IMR-90 (cell line): ENCODE results near the gene SLX9. TPM values are rescaled to one million over a fixed set of nuclear protein-coding genes. Genes with fewer than 3 reads are reported as not detected.
A peak's percentile ranks its signal among the peaks of the same experiment; 100 is the strongest.

Source experiments
- ATAC-seq: fragments of 200-7000 bp; cut with Tn5 transposase; 2 replicates; pipeline ENCODE4 v1.9.1; 2020; ENCODE audit warnings: low read depth, mild to moderate bottlenecking, moderate library complexity
- BruUV-seq: library from RNA; stranded (reverse); fragments of 400-500 nt; replicated peaks from 2 replicates; lab custom pipeline; 2021; lab: Mats Ljungman, UMichigan
- CTCF ChIA-PET: fragments of 300-600 bp; formaldehyde crosslinking; extraction: SDS; loops from one replicate; lab custom pipeline; 2021; ENCODE audit warnings: antibody characterized with exemption; lab: Yijun Ruan, JAX
- POLR2A ChIA-PET: fragments of 300-600 bp; sonication (Branson Sonifier 250); formaldehyde crosslinking; loops from one replicate; lab custom pipeline; 2022; ENCODE audit warnings: antibody characterized with exemption; ENCODE audit not compliant: unreplicated experiment; lab: Charles Lee
- DNase-seq: peaks from one replicate; pipeline ENCODE4 v3.0.0; 2013
- H2AFZ ChIP-seq: replicated peaks from 2 replicates; pipeline ENCODE3; 2013; ENCODE audit warnings: low read length, mild to moderate bottlenecking; ENCODE audit not compliant: poor library complexity
- H2AK5ac ChIP-seq: 2 replicates; pipeline ENCODE4 v1.6.1; 2013; ENCODE audit warnings: low read depth, low read length, inconsistent platforms
- H2AK9ac ChIP-seq: replicated peaks from 2 replicates; pipeline ENCODE3; 2013; ENCODE audit warnings: mild to moderate bottlenecking, low read depth, low read length, moderate library complexity; ENCODE audit not compliant: poor library complexity
- H2BK120ac ChIP-seq: 2 replicates; pipeline ENCODE4 v1.6.1; 2013; ENCODE audit warnings: low read depth, low read length, inconsistent platforms
- H2BK15ac ChIP-seq: 3 replicates; pipeline ENCODE4 v1.6.1; 2013; ENCODE audit warnings: low read depth, low read length, inconsistent platforms
- H2BK20ac ChIP-seq: 2 replicates; pipeline ENCODE4 v1.6.1; 2013; ENCODE audit warnings: low read depth, mild to moderate bottlenecking, inconsistent platforms, low read length, moderate library complexity
- H2BK5ac ChIP-seq: 2 replicates; pipeline ENCODE4 v1.6.1; 2013; ENCODE audit warnings: mild to moderate bottlenecking, low read depth, low read length, inconsistent platforms; ENCODE audit not compliant: poor library complexity, severe bottlenecking
- H3K14ac ChIP-seq: replicated peaks from 2 replicates; pipeline ENCODE4 v1.6.1; 2013; ENCODE audit warnings: low read depth, low read length, inconsistent platforms
- H3K18ac ChIP-seq: 2 replicates; pipeline ENCODE4 v1.6.1; 2013; ENCODE audit warnings: low read depth, low read length, control low read depth
- H3K23ac ChIP-seq: 2 replicates; pipeline ENCODE4 v1.6.1; 2013; ENCODE audit warnings: low read depth, low read length, inconsistent platforms
- H3K27ac ChIP-seq: 2 replicates; pipeline ENCODE4 v1.5.1; 2013; ENCODE audit warnings: mild to moderate bottlenecking, control low read depth, low read length; ENCODE audit not compliant: insufficient read depth
- H3K27me3 ChIP-seq: 2 replicates; pipeline ENCODE4 v1.6.1; 2013; ENCODE audit warnings: low read length; ENCODE audit not compliant: control insufficient read depth, insufficient read depth
- H3K36me3 ChIP-seq: 2 replicates; pipeline ENCODE4 v1.6.1; 2013; ENCODE audit warnings: low read length, mixed read lengths; ENCODE audit not compliant: control insufficient read depth, insufficient read depth
- H3K4ac ChIP-seq: 2 replicates; pipeline ENCODE4 v1.6.1; 2013; ENCODE audit warnings: low read depth, low read length, inconsistent platforms
- H3K4me1 ChIP-seq: 2 replicates; pipeline ENCODE4 v1.6.1; 2013; ENCODE audit warnings: low read length, mixed read lengths; ENCODE audit not compliant: control insufficient read depth, insufficient read depth
- H3K4me2 ChIP-seq: 2 replicates; pipeline ENCODE4 v1.6.1; 2013; ENCODE audit warnings: low read depth, mild to moderate bottlenecking, control low read depth, low read length, moderate library complexity
- H3K4me3 ChIP-seq: 2 replicates; pipeline ENCODE4 v1.5.1; 2013; ENCODE audit warnings: low read depth, mild to moderate bottlenecking, control low read depth, low read length, moderate library complexity; ENCODE audit not compliant: insufficient read depth
- H3K56ac ChIP-seq: 2 replicates; pipeline ENCODE4 v1.6.1; 2013; ENCODE audit warnings: low read length, inconsistent platforms; ENCODE audit not compliant: insufficient read depth; ENCODE audit errors: extremely low read depth
- H3K79me1 ChIP-seq, 2 experiments: 2 replicates each; pipeline ENCODE4 v1.6.1; 2013; ENCODE audit warnings: low read length in 2 of 2, inconsistent platforms in 1 of 2, low read depth in 1 of 2
- H3K9ac ChIP-seq: 2 replicates; pipeline ENCODE4 v1.6.1; 2013; ENCODE audit warnings: low read depth, low read length, control low read depth
- H3K9me1 ChIP-seq: 2 replicates; pipeline ENCODE4 v1.6.1; 2013; ENCODE audit warnings: low read length, inconsistent platforms; ENCODE audit not compliant: insufficient read depth
- H3K9me3 ChIP-seq: 2 replicates; pipeline ENCODE4 v1.6.1; 2013; ENCODE audit warnings: low read length; ENCODE audit not compliant: control insufficient read depth, insufficient read depth
- H4K20me1 ChIP-seq: 2 replicates; pipeline ENCODE4 v1.6.1; 2013; ENCODE audit warnings: low read length, inconsistent platforms; ENCODE audit not compliant: insufficient read depth
- H4K5ac ChIP-seq: 2 replicates; pipeline ENCODE4 v1.6.1; 2013; ENCODE audit warnings: mild to moderate bottlenecking, low read depth, low read length, control low read depth
- H4K8ac ChIP-seq, 2 experiments: 2 replicates each; pipeline ENCODE4 v1.6.1; 2013; ENCODE audit warnings: low read depth in 2 of 2, low read length in 2 of 2, control low read depth in 1 of 2, inconsistent platforms in 1 of 2
- H4K91ac ChIP-seq: 2 replicates; pipeline ENCODE4 v1.6.1; 2013; ENCODE audit warnings: low read depth, low read length, inconsistent platforms; ENCODE audit not compliant: insufficient read depth
- MAFK ChIP-seq: IDR thresholded peaks from 2 replicates; pipeline ENCODE4 v1.6.1; 2012; ENCODE audit warnings: low read depth, low read length, improper control_type of control experiment
- MXI1 ChIP-seq: IDR thresholded peaks from 2 replicates; pipeline ENCODE4 v1.6.1; 2012; ENCODE audit warnings: low read depth, mild to moderate bottlenecking, low read length, moderate library complexity, borderline replicate concordance
- NFE2L2 ChIP-seq: fragments of 150-350 bp; IDR thresholded peaks from 2 replicates; pipeline ENCODE4 v1.6.1; 2016; ENCODE audit warnings: low read depth, mild to moderate bottlenecking, low read length
- POLR2A ChIP-seq: IDR thresholded peaks from 2 replicates; pipeline ENCODE4 v1.6.1; 2012; ENCODE audit warnings: mild to moderate bottlenecking, low read depth, low read length
- WGBS, 2 experiments: methylation state at CpG; one replicate each; pipeline versions ENCODE4 v1.1.5 to v1.1.7; 2013; ENCODE audit warnings: missing lambda C conversion rate in 2 of 2; ENCODE audit not compliant: insufficient read length in 1 of 2; ENCODE audit errors: extremely low coverage in 2 of 2; 5-methylcytosine and 5-hydroxymethylcytosine counted together
- dilution Hi-C: fragments of 300-500 bp; cut with HindIII; formaldehyde crosslinking; loops from one replicate; pipeline ENCODE4 v1.14.3; 2018; ENCODE audit warnings: low sequenced_read_pairs; ENCODE audit not compliant: unreplicated experiment
- in situ Hi-C: fragments of 300-500 bp; cut with MboI; formaldehyde crosslinking; loops from 3 replicates; pipeline ENCODE4 v1.14.3; 2019; ENCODE audit warnings: low sequenced_read_pairs, inconsistent platforms, mixed read lengths
- intact Hi-C: fragments of 100-400 bp; cut with micrococcal nuclease; formaldehyde crosslinking; loops from 2 replicates; pipeline ENCODE4 v1.10.0; 2022
- polyA plus RNA-seq, 3 experiments: library from polyadenylated mRNA; depleted of rRNA; stranded (reverse); fragments of >200 nt; gene quantifications; 2 replicates each; pipeline ENCODE4 v1.2.3, GENCODE V29; 2012; ENCODE audit warnings: low replicate concordance in 1 of 3
- total RNA-seq: library from RNA; depleted of rRNA; stranded (reverse); fragments of >200 nt; gene quantifications from 2 replicates; pipeline ENCODE4 v1.2.3, GENCODE V29; 2012
- TF ChIP-seq, protein P1 (sequence below): conservative IDR thresholded peaks from 2 replicates; pipeline ENCODE4 v1.5.1; 2012; ENCODE audit warnings: mild to moderate bottlenecking, low read depth, low read length, improper control_type of control experiment

The SLX9 gene
- total and polyA plus RNA-seq, 2 of the 4 experiments (the other 2 are of a cell fraction), result 10.4 to 21.7 TPM

DNA sequence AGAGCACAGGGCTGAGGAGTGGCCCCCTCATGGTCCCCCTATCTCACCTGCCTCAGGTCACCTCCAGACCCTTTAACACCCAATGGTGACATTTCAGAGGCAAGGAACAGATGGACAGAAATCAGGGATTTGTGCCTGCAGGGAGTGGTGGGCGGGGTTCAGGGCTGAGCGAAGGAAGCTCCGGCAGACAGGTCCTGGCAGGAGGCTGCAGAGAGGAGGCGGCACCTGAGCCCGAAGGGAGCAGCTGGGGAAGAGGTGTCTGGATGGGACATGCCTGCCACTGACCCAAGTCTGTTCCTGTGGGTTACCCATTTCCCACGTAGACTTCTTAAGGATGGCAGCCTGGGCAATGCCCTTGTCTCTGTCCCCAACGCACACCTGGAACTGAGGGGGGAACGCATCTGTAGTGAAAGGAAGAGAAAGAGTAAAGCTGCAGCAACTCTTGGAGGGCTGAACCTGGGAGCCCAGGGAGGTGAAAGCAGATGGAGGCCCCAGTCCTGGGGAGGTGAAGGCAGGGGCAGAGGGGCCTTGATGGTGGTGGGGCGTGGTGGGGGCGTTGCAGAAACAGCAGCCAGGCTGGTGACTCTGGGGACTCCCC is 72.9 kb downstream of the SLX9 start:
- in situ Hi-C loops (no loop called here), intact Hi-C loops (no loop called here), dilution Hi-C loops (no loop called here)
- no peak overlapping the region for H3K4me3 ChIP-seq
- H4K5ac ChIP-seq, result peak overlapping the region; percentile 97
- no peaks in the 10 kb centered on the region for H3K27me3 ChIP-seq
- 75% methylated on average over 6 of the region's 10 CpGs; no CpG with 5 or more reads in 1 of the 2 experiments for WGBS, 2 experiments
- H3K23ac ChIP-seq, result peak overlapping the region; percentile 91
- H4K8ac ChIP-seq, result peak overlapping the region; percentile 97 to 98
- H3K9ac ChIP-seq, result peak overlapping the region; percentile 70
- peak overlapping the region; percentile 100 for H2BK120ac ChIP-seq
- H2BK15ac ChIP-seq, result peak overlapping the region; percentile 98; the same call in 2 of the 3 replicates
- peak overlapping the region; percentile 100 for H4K91ac ChIP-seq
- H3K18ac ChIP-seq, result peak overlapping the region; percentile 96
- H2BK20ac ChIP-seq, result peak overlapping the region; percentile 100
- peak overlapping the region; percentile 97 for H2AK9ac ChIP-seq
- peak overlapping the region; percentile 63; the same call in 1 of the 2 replicates for H3K4me2 ChIP-seq
- peaks cover 20% of the 10 kb centered on the region for H3K9me1 ChIP-seq
- H3K27ac ChIP-seq, result peak overlapping the region; percentile 94
- TF ChIP-seq MXI1 (no peak), POLR2A (peak; percentile 37; the same call in 1 of the 2 replicates), NFE2L2 (no peak), MAFK (no peak)
- TF ChIP-seq, protein P1, sequence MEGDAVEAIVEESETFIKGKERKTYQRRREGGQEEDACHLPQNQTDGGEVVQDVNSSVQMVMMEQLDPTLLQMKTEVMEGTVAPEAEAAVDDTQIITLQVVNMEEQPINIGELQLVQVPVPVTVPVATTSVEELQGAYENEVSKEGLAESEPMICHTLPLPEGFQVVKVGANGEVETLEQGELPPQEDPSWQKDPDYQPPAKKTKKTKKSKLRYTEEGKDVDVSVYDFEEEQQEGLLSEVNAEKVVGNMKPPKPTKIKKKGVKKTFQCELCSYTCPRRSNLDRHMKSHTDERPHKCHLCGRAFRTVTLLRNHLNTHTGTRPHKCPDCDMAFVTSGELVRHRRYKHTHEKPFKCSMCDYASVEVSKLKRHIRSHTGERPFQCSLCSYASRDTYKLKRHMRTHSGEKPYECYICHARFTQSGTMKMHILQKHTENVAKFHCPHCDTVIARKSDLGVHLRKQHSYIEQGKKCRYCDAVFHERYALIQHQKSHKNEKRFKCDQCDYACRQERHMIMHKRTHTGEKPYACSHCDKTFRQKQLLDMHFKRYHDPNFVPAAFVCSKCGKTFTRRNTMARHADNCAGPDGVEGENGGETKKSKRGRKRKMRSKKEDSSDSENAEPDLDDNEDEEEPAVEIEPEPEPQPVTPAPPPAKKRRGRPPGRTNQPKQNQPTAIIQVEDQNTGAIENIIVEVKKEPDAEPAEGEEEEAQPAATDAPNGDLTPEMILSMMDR, result no peak
- ATAC-seq (peak; percentile 40), DNase-seq (no peak)
- H3K36me3 ChIP-seq, result no peaks in the 10 kb centered on the region
- peaks cover 25% of the 10 kb centered on the region for H3K4me1 ChIP-seq
- CTCF ChIA-PET, result interaction anchor here (1.0 kb wide), 1 partner anchor 63 kb away, joined by 3 read pairs; no protein-coding TSS in a partner anchor
- peak overlapping the region; percentile 99 for H3K4ac ChIP-seq
- H2BK5ac ChIP-seq, result peak overlapping the region; percentile 99
- no peaks in the 10 kb centered on the region for H4K20me1 ChIP-seq
- POLR2A ChIA-PET, result interaction anchor here (1.0 kb wide), 1 partner anchor 10 kb away, joined by 3 read pairs; no protein-coding TSS in a partner anchor
- peaks cover 3% of the 10 kb centered on the region for H3K9me3 ChIP-seq
- peaks cover 2 to 17% of the 10 kb centered on the region in 2 experiments; a peak in 2 of 4 replicates for H3K79me1 ChIP-seq
- H2AFZ ChIP-seq, result peak overlapping the region; percentile 79
- H3K56ac ChIP-seq, result peak overlapping the region; percentile 95
- no TSS peak for BruUV-seq
- H2AK5ac ChIP-seq, result peak overlapping the region; percentile 100
- H3K14ac ChIP-seq, result peak overlapping the region; percentile 92
